ENCODE measurements around the gene NECTIN3.

DNA sequence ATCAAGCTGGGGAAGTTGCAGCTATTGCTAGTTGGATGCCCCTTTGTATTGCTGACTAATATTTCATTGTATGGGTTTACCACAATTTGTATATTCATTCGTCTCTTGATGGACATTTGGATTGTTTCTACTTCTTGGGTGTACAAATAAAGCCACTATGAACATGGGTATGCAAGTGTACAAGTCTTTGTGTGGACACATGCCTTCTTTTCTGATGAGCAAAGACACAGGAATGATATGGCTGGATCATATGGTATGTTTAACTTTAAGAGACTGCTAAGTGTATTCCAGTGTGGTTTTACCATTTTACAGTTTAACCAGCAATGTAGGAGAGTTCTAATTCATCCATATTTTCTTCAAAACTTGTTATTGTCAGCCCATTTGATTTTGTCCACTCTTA lies 32.2 kb downstream of the NECTIN3 start:
- no peak for TF ChIP-seq POLR2A (IDR thresholded peaks at IDR 0.05)
- TF ChIP-seq, protein P1, sequence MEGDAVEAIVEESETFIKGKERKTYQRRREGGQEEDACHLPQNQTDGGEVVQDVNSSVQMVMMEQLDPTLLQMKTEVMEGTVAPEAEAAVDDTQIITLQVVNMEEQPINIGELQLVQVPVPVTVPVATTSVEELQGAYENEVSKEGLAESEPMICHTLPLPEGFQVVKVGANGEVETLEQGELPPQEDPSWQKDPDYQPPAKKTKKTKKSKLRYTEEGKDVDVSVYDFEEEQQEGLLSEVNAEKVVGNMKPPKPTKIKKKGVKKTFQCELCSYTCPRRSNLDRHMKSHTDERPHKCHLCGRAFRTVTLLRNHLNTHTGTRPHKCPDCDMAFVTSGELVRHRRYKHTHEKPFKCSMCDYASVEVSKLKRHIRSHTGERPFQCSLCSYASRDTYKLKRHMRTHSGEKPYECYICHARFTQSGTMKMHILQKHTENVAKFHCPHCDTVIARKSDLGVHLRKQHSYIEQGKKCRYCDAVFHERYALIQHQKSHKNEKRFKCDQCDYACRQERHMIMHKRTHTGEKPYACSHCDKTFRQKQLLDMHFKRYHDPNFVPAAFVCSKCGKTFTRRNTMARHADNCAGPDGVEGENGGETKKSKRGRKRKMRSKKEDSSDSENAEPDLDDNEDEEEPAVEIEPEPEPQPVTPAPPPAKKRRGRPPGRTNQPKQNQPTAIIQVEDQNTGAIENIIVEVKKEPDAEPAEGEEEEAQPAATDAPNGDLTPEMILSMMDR (IDR thresholded peaks at IDR 0.05) = no peak

Data from thyroid gland (tissue), 4 donors.